GM19023 (cell line): ENCODE measurements around the gene TMEM87B.

ENCODE experiments used
- ATAC-seq: cut with Tn5 transposase; IDR thresholded peaks from one replicate; pipeline ENCODE4 v1.9.1; 2021; ENCODE audit warnings: mild to moderate bottlenecking, moderate library complexity; ENCODE audit not compliant: unreplicated experiment

The TMEM87B gene

GRCh38 chr2:112163541-112163981 is 108.5 kb downstream of the TMEM87B start:
- ATAC-seq: no peak

GRCh38 chr2:112164876-112165275 is 109.8 kb downstream of the TMEM87B start:
- no peak for ATAC-seq

GRCh38 chr2:112165296-112165695 is 110.2 kb downstream of the TMEM87B start:
- no peak for ATAC-seq

DNA sequence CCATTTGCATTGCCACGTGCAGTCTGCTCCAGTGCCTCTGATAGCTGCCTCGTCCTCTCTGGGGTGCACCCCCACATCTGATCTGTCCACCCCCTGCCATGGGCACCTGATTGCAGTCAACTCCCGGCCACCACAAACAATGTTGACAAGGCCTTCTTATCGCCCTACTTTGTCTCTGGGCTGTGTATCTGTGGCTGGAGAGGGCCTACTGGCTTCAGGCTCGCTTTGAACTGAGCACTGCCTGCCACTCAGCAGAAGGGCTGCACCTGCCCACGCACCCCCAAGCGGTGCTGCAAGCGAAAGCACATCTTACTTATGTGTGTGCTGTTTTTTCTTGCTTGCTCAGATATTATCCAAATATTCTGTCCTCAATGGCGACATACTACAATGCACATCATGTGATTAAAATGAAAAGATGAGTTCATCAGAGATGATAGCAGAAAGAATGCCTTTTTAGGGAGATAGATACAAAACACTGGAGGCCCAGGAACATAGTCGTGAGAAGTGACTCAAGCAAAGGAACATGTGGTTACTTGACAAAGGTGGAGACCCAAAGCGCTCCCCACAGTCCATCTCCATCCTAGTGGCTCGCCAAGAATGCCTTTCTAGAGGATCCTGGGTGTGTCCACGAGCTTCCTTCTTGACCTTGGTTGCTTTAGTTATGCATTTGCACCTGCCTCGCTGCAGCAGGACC is 111.9 kb downstream of the TMEM87B start:
- no peak for ATAC-seq

- no peak for ATAC-seq
Observed at GRCh38 chr2:112168422-112169124, 113.5 kb downstream of the TMEM87B start.
